Mammary epithelial cell (primary cell): ENCODE data around the gene GNAT1.

ENCODE experiments used
- CTCF ChIP-seq, 2 donors: IDR thresholded peaks in 1 of 2; conservative IDR thresholded peaks in 1 of 2; 2 replicates each; pipeline ENCODE4 v1.5.1; 2011 to 2012; ENCODE audit warnings: inconsistent platforms in 2 of 2, low read length in 2 of 2, mild to moderate bottlenecking in 2 of 2, control low read depth in 1 of 2, low read depth in 1 of 2; ENCODE audit not compliant: insufficient read depth in 1 of 2; ENCODE audit errors: extremely low read depth in 1 of 2
- EZH2 ChIP-seq: IDR thresholded peaks from 2 replicates; pipeline ENCODE4 v1.6.1; 2012; ENCODE audit warnings: low read length, inconsistent platforms, borderline replicate concordance

- no peak for TF ChIP-seq CTCF (conservative IDR thresholded peaks at IDR 0.05 in 1 of 2, IDR thresholded peaks at IDR 0.05 in 1 of 2; ENCODE audit: extremely low read depth in 1 of 2, insufficient read depth in 1 of 2, low read depth in 1 of 2, low read length in 2 of 2)
- TF ChIP-seq EZH2 = no peak
These were observed 23.6 kb upstream of the GNAT1 start for GRCh38 chr3:50167841-50168209.
